CD4-positive, alpha-beta T cell treated with Interleukin-1 beta for 1 hour (primary cell): ENCODE results near the gene VRK3.
"Not testable (repeated sequence)": the region's sequence is repeated elsewhere in the genome, so short reads cannot be mapped to it uniquely, and the experiment has no call there.

Source experiments
- DNase-seq, 2 donors: peaks; one replicate each; pipeline ENCODE4 v3.0.0-alpha.2; 2020 to 2022

VRK3 gene

GRCh38 chr19:50025022-50025793, at the start of gene VRK3:
Gene VRK3, minus strand, starts transcription at chr19:50025372. Its CDS starts 9,210 bp downstream, at chr19:50016162.
- DNase-seq, result peak; percentile 99 to 100

GRCh38 chr19:50068382-50068781, 43.2 kb upstream of the VRK3 start:
- not testable (repeated sequence) for DNase-seq

- no peak for DNase-seq
These were observed 42.4 kb upstream of the VRK3 start for GRCh38 chr19:50067575-50067974.

- no peak for DNase-seq
These were observed 40.8 kb upstream of the VRK3 start for GRCh38 chr19:50065938-50066337.

GRCh38 chr19:50061650-50062049, 36.5 kb upstream of the VRK3 start:
- DNase-seq, result no peak

- no peak for DNase-seq
These were observed 34.9 kb upstream of the VRK3 start for GRCh38 chr19:50060107-50060506.

GRCh38 chr19:50059045-50059444, 33.9 kb upstream of the VRK3 start:
- DNase-seq, result no peak

- no peak for DNase-seq
These were observed 33.3 kb upstream of the VRK3 start for GRCh38 chr19:50058425-50058824.

GRCh38 chr19:50053119-50053518, 27.9 kb upstream of the VRK3 start:
- DNase-seq, result no peak

- DNase-seq, result no peak
These were observed 26.8 kb upstream of the VRK3 start for GRCh38 chr19:50051964-50052363.

- DNase-seq, result not testable (repeated sequence)
These were observed 26.2 kb upstream of the VRK3 start for GRCh38 chr19:50051228-50051895.

GRCh38 chr19:50050406-50051227, 25.4 kb upstream of the VRK3 start:
- peak; percentile 88 to 89 for DNase-seq

GRCh38 chr19:50047671-50048070, 22.5 kb upstream of the VRK3 start:
- no peak for DNase-seq

GRCh38 chr19:50046649-50047503, 21.7 kb upstream of the VRK3 start:
- peak; percentile 45 to 67 for DNase-seq

GRCh38 chr19:50044922-50045321, 19.8 kb upstream of the VRK3 start:
- no peak for DNase-seq

GRCh38 chr19:50043967-50044366, 18.8 kb upstream of the VRK3 start:
- no peak for DNase-seq

GRCh38 chr19:50042363-50043024, 17.3 kb upstream of the VRK3 start:
- DNase-seq, result no peak

GRCh38 chr19:50040967-50041366, 15.8 kb upstream of the VRK3 start:
- no peak for DNase-seq

GRCh38 chr19:50039968-50040367, 14.8 kb upstream of the VRK3 start:
- DNase-seq, result no peak

- no peak for DNase-seq
These were observed 11.7 kb upstream of the VRK3 start for GRCh38 chr19:50036908-50037307.

- DNase-seq, result no peak
These were observed 5.8 kb upstream of the VRK3 start for GRCh38 chr19:50030937-50031336.

- DNase-seq, result no peak
These were observed 5.1 kb upstream of the VRK3 start for GRCh38 chr19:50030225-50030624.
